IgD-negative memory B cell (primary cell): ENCODE measurements around the gene CDX4. TPM values are rescaled to one million over a fixed set of nuclear protein-coding genes. Genes with fewer than 3 reads are reported as not detected.

ENCODE experiments used
- polyA plus RNA-seq: library from polyadenylated mRNA; unstranded; fragments of 300-500 nt; fragmentation: Illumina TruSeq; gene quantifications from one replicate; pipeline ENCODE4 v1.2.3, GENCODE V29; 2021

Gene CDX4
- polyA plus RNA-seq, 1 donor from 2014 or later: not detected

Other genes with a start within 250 kb of the CDX4 start
- 0.38 TPM for gene NAP1L2, start 232.2 kb upstream of the CDX4 start, polyA plus RNA-seq
- gene CHIC1, start 116.1 kb downstream of the CDX4 start, polyA plus RNA-seq: 3.4 TPM